ENCODE measurements around the gene HOXD9.

DNA sequence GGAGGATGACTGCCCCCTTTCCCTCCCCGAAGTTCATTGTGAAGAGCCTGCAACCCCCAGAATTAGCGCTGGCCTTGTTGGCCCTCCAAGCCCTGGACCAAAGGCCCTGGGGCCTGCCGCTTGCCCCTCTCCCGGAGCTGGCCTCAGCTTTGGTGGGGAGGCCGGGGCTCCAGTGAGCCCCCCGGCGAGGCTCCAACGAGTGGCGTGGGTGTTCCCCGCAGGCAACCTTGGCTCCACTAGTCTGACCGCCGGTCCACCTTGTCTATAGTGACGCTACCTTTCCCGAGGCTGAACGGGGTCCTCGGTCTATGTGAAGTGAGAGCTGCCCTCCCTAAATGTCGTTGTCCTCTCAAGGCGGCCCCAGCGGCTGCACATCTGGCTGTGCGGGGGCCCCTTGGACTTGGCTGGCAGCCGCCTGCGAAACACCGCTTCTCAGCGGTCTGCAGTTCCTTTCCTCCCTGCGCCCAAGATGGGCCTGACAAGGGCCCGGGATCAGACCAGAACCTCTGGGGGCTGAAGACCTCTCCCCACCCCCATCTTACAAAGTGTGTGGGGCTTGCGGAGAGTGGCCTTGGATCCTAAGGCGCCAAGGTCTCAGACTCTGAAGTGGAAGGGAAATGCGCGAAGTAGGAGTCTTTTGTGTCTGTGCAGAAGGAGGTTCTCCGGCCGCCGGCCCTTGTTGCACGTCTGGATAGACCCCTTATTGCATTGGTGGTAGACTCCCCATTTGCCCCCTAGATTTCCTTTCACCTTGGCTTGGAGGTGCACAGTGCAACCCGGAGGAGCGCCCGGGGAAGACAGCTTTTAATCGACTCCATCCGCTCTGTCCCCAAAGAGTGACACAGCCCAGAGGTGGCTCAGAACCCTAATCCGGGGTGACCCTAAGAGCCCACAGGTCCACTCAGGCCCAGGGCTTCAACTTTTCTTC, 9.9 kb upstream of the HOXD9 start:
- TF ChIP-seq POLR2AphosphoS5 (IDR thresholded peaks at IDR 0.05; ENCODE audit: low read depth, low read length) (no peak), POLR2A (IDR thresholded peaks at IDR 0.05; ENCODE audit: low read depth, low read length) (no peak), TAF1 (IDR thresholded peaks at IDR 0.05; ENCODE audit: low read depth, low read length) (no peak)
